IMR-90 (cell line): Measurements from ENCODE around the gene PRKAR1A. TPM values are rescaled to one million over a fixed set of nuclear protein-coding genes. Genes with fewer than 3 reads are reported as not detected.

Experiments used
- ATAC-seq: fragments of 200-7000 bp; cut with Tn5 transposase; 2 replicates; pipeline ENCODE4 v1.9.1; 2020; ENCODE audit warnings: low read depth, mild to moderate bottlenecking, moderate library complexity
- BruUV-seq: library from RNA; stranded (reverse); fragments of 400-500 nt; replicated peaks from 2 replicates; lab custom pipeline; 2021; lab: Mats Ljungman, UMichigan
- CTCF ChIA-PET: fragments of 300-600 bp; formaldehyde crosslinking; extraction: SDS; loops from one replicate; lab custom pipeline; 2021; ENCODE audit warnings: antibody characterized with exemption; lab: Yijun Ruan, JAX
- POLR2A ChIA-PET: fragments of 300-600 bp; sonication (Branson Sonifier 250); formaldehyde crosslinking; loops from one replicate; lab custom pipeline; 2022; ENCODE audit warnings: antibody characterized with exemption; ENCODE audit not compliant: unreplicated experiment; lab: Charles Lee
- DNase-seq: peaks from one replicate; pipeline ENCODE4 v3.0.0; 2013
- H2AFZ ChIP-seq: replicated peaks from 2 replicates; pipeline ENCODE3; 2013; ENCODE audit warnings: low read length, mild to moderate bottlenecking; ENCODE audit not compliant: poor library complexity
- H2AK5ac ChIP-seq: 2 replicates; pipeline ENCODE4 v1.6.1; 2013; ENCODE audit warnings: low read depth, low read length, inconsistent platforms
- H2AK9ac ChIP-seq: replicated peaks from 2 replicates; pipeline ENCODE3; 2013; ENCODE audit warnings: mild to moderate bottlenecking, low read depth, low read length, moderate library complexity; ENCODE audit not compliant: poor library complexity
- H2BK120ac ChIP-seq: 2 replicates; pipeline ENCODE4 v1.6.1; 2013; ENCODE audit warnings: low read depth, low read length, inconsistent platforms
- H2BK15ac ChIP-seq: 3 replicates; pipeline ENCODE4 v1.6.1; 2013; ENCODE audit warnings: low read depth, low read length, inconsistent platforms
- H2BK20ac ChIP-seq: 2 replicates; pipeline ENCODE4 v1.6.1; 2013; ENCODE audit warnings: low read depth, mild to moderate bottlenecking, inconsistent platforms, low read length, moderate library complexity
- H2BK5ac ChIP-seq: 2 replicates; pipeline ENCODE4 v1.6.1; 2013; ENCODE audit warnings: mild to moderate bottlenecking, low read depth, low read length, inconsistent platforms; ENCODE audit not compliant: poor library complexity, severe bottlenecking
- H3K14ac ChIP-seq: replicated peaks from 2 replicates; pipeline ENCODE4 v1.6.1; 2013; ENCODE audit warnings: low read depth, low read length, inconsistent platforms
- H3K18ac ChIP-seq: 2 replicates; pipeline ENCODE4 v1.6.1; 2013; ENCODE audit warnings: low read depth, low read length, control low read depth
- H3K23ac ChIP-seq: 2 replicates; pipeline ENCODE4 v1.6.1; 2013; ENCODE audit warnings: low read depth, low read length, inconsistent platforms
- H3K27ac ChIP-seq: 2 replicates; pipeline ENCODE4 v1.5.1; 2013; ENCODE audit warnings: mild to moderate bottlenecking, control low read depth, low read length; ENCODE audit not compliant: insufficient read depth
- H3K27me3 ChIP-seq: 2 replicates; pipeline ENCODE4 v1.6.1; 2013; ENCODE audit warnings: low read length; ENCODE audit not compliant: control insufficient read depth, insufficient read depth
- H3K36me3 ChIP-seq: 2 replicates; pipeline ENCODE4 v1.6.1; 2013; ENCODE audit warnings: low read length, mixed read lengths; ENCODE audit not compliant: control insufficient read depth, insufficient read depth
- H3K4ac ChIP-seq: 2 replicates; pipeline ENCODE4 v1.6.1; 2013; ENCODE audit warnings: low read depth, low read length, inconsistent platforms
- H3K4me1 ChIP-seq: 2 replicates; pipeline ENCODE4 v1.6.1; 2013; ENCODE audit warnings: low read length, mixed read lengths; ENCODE audit not compliant: control insufficient read depth, insufficient read depth
- H3K4me2 ChIP-seq: 2 replicates; pipeline ENCODE4 v1.6.1; 2013; ENCODE audit warnings: low read depth, mild to moderate bottlenecking, control low read depth, low read length, moderate library complexity
- H3K4me3 ChIP-seq: 2 replicates; pipeline ENCODE4 v1.5.1; 2013; ENCODE audit warnings: low read depth, mild to moderate bottlenecking, control low read depth, low read length, moderate library complexity; ENCODE audit not compliant: insufficient read depth
- H3K56ac ChIP-seq: 2 replicates; pipeline ENCODE4 v1.6.1; 2013; ENCODE audit warnings: low read length, inconsistent platforms; ENCODE audit not compliant: insufficient read depth; ENCODE audit errors: extremely low read depth
- H3K79me1 ChIP-seq, 2 experiments: 2 replicates each; pipeline ENCODE4 v1.6.1; 2013; ENCODE audit warnings: low read length in 2 of 2, inconsistent platforms in 1 of 2, low read depth in 1 of 2
- H3K9ac ChIP-seq: 2 replicates; pipeline ENCODE4 v1.6.1; 2013; ENCODE audit warnings: low read depth, low read length, control low read depth
- H3K9me1 ChIP-seq: 2 replicates; pipeline ENCODE4 v1.6.1; 2013; ENCODE audit warnings: low read length, inconsistent platforms; ENCODE audit not compliant: insufficient read depth
- H3K9me3 ChIP-seq: 2 replicates; pipeline ENCODE4 v1.6.1; 2013; ENCODE audit warnings: low read length; ENCODE audit not compliant: control insufficient read depth, insufficient read depth
- H4K20me1 ChIP-seq: 2 replicates; pipeline ENCODE4 v1.6.1; 2013; ENCODE audit warnings: low read length, inconsistent platforms; ENCODE audit not compliant: insufficient read depth
- H4K5ac ChIP-seq: 2 replicates; pipeline ENCODE4 v1.6.1; 2013; ENCODE audit warnings: mild to moderate bottlenecking, low read depth, low read length, control low read depth
- H4K8ac ChIP-seq, 2 experiments: 2 replicates each; pipeline ENCODE4 v1.6.1; 2013; ENCODE audit warnings: low read depth in 2 of 2, low read length in 2 of 2, control low read depth in 1 of 2, inconsistent platforms in 1 of 2
- H4K91ac ChIP-seq: 2 replicates; pipeline ENCODE4 v1.6.1; 2013; ENCODE audit warnings: low read depth, low read length, inconsistent platforms; ENCODE audit not compliant: insufficient read depth
- BHLHE40 ChIP-seq: fragments of 150-350 bp; IDR thresholded peaks from 2 replicates; pipeline ENCODE4 v1.6.1; 2016; ENCODE audit warnings: mild to moderate bottlenecking, low read depth, low read length
- CEBPB ChIP-seq: IDR thresholded peaks from 2 replicates; pipeline ENCODE4 v1.6.1; 2012; ENCODE audit warnings: low read depth, low read length, improper control_type of control experiment
- CHD1 ChIP-seq: IDR thresholded peaks from 2 replicates; pipeline ENCODE4 v1.6.1; 2012; ENCODE audit warnings: low read depth, low read length, improper control_type of control experiment
- FOS ChIP-seq: fragments of 150-350 bp; IDR thresholded peaks from 2 replicates; pipeline ENCODE4 v1.6.1; 2016; ENCODE audit warnings: low read depth, low read length
- MAFK ChIP-seq: IDR thresholded peaks from 2 replicates; pipeline ENCODE4 v1.6.1; 2012; ENCODE audit warnings: low read depth, low read length, improper control_type of control experiment
- MAZ ChIP-seq: IDR thresholded peaks from 2 replicates; pipeline ENCODE4 v1.6.1; 2012; ENCODE audit warnings: low read depth, mild to moderate bottlenecking, low read length, improper control_type of control experiment, moderate library complexity, borderline replicate concordance
- MXI1 ChIP-seq: IDR thresholded peaks from 2 replicates; pipeline ENCODE4 v1.6.1; 2012; ENCODE audit warnings: low read depth, mild to moderate bottlenecking, low read length, moderate library complexity, borderline replicate concordance
- NFE2L2 ChIP-seq: fragments of 150-350 bp; IDR thresholded peaks from 2 replicates; pipeline ENCODE4 v1.6.1; 2016; ENCODE audit warnings: low read depth, mild to moderate bottlenecking, low read length
- POLR2A ChIP-seq: IDR thresholded peaks from 2 replicates; pipeline ENCODE4 v1.6.1; 2012; ENCODE audit warnings: mild to moderate bottlenecking, low read depth, low read length
- RAD21 ChIP-seq: IDR thresholded peaks from 2 replicates; pipeline ENCODE4 v1.6.1; 2012; ENCODE audit warnings: low read length, improper control_type of control experiment
- RCOR1 ChIP-seq: IDR thresholded peaks from 2 replicates; pipeline ENCODE4 v1.6.1; 2012; ENCODE audit warnings: mild to moderate bottlenecking, low read length, improper control_type of control experiment; ENCODE audit not compliant: insufficient replicate concordance
- RFX5 ChIP-seq: IDR thresholded peaks from 2 replicates; pipeline ENCODE4 v1.8.0; 2012; ENCODE audit warnings: low read depth, mild to moderate bottlenecking, low read length, moderate library complexity
- SMC3 ChIP-seq: fragments of 150-350 bp; IDR thresholded peaks from 2 replicates; pipeline ENCODE4 v1.6.1; 2016; ENCODE audit warnings: low read depth, mild to moderate bottlenecking, antibody characterized with exemption, low read length, moderate library complexity
- WGBS, 2 experiments: methylation state at CpG; one replicate each; pipeline versions ENCODE4 v1.1.5 to v1.1.7; 2013; ENCODE audit warnings: missing lambda C conversion rate in 2 of 2; ENCODE audit not compliant: insufficient read length in 1 of 2; ENCODE audit errors: extremely low coverage in 2 of 2; 5-methylcytosine and 5-hydroxymethylcytosine counted together
- dilution Hi-C: fragments of 300-500 bp; cut with HindIII; formaldehyde crosslinking; loops from one replicate; pipeline ENCODE4 v1.14.3; 2018; ENCODE audit warnings: low sequenced_read_pairs; ENCODE audit not compliant: unreplicated experiment
- in situ Hi-C: fragments of 300-500 bp; cut with MboI; formaldehyde crosslinking; loops from 3 replicates; pipeline ENCODE4 v1.14.3; 2019; ENCODE audit warnings: low sequenced_read_pairs, inconsistent platforms, mixed read lengths
- intact Hi-C: fragments of 100-400 bp; cut with micrococcal nuclease; formaldehyde crosslinking; loops from 2 replicates; pipeline ENCODE4 v1.10.0; 2022
- polyA plus RNA-seq, 3 experiments: library from polyadenylated mRNA; depleted of rRNA; stranded (reverse); fragments of >200 nt; gene quantifications; 2 replicates each; pipeline ENCODE4 v1.2.3, GENCODE V29; 2012; ENCODE audit warnings: low replicate concordance in 1 of 3
- total RNA-seq: library from RNA; depleted of rRNA; stranded (reverse); fragments of >200 nt; gene quantifications from 2 replicates; pipeline ENCODE4 v1.2.3, GENCODE V29; 2012
- TF ChIP-seq, protein P1 (sequence below): fragments of 150-350 bp; IDR thresholded peaks from 2 replicates; pipeline ENCODE4 v1.6.1; 2016; ENCODE audit warnings: low read depth, mild to moderate bottlenecking, low read length, moderate library complexity, borderline replicate concordance
- TF ChIP-seq, protein P2 (sequence below): conservative IDR thresholded peaks from 2 replicates; pipeline ENCODE4 v1.5.1; 2012; ENCODE audit warnings: mild to moderate bottlenecking, low read depth, low read length, improper control_type of control experiment

Gene PRKAR1A
- total and polyA plus RNA-seq, 2 of the 4 experiments (the other 2 are of a cell fraction), result 145 to 256 TPM

DNA sequence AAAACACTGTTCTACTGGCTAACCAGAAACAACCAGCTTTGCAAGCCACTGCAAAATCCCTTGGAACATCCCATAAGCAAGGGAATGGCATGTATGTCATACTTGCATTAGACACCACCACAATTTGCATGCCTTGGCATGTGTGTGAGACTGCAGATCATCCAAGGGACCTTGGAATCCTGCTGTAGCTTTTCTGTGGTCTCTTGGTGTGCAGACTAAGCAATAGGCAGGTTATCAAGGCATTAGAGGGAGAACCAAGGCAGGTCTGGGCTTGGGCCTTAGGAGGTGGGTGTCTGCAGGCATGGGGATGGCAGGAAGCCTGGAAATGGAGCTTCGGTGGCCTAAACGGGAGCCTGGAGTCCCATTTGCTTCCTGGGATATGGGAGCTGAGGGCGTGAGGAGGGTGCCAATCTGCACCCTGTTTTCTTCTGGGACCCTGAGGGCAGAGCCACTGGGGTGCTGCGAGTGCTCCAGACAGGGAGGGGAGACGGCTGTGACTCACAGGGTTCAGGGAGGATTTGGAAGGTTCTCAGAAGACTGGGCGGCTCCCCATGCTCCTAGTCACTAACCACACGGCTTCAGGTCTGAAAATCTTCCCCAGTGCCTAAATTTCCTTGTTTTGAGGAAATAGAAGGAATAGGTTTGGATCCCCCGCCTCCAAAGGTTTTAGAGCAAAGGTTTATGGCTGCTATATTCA is 52.3 kb downstream of the PRKAR1A start:
- POLR2A ChIA-PET, result no interaction called here
- no peak overlapping the region for H2AFZ ChIP-seq
- no peak overlapping the region for H3K4me2 ChIP-seq
- CTCF ChIA-PET, result no interaction called here
- H3K4ac ChIP-seq, result no peak overlapping the region
- DNase-seq (no peak), ATAC-seq (no peak)
- no peak overlapping the region for H3K23ac ChIP-seq
- H2AK9ac ChIP-seq, result no peak overlapping the region
- no peak overlapping the region for H3K56ac ChIP-seq
- H3K9ac ChIP-seq, result no peak overlapping the region
- TF ChIP-seq MXI1 (no peak), POLR2A (no peak), FOS (no peak), NFE2L2 (no peak), RAD21 (no peak), RFX5 (no peak), RCOR1 (no peak), MAZ (no peak), BHLHE40 (no peak), CHD1 (no peak), CEBPB (no peak), MAFK (no peak), SMC3 (no peak)
- TF ChIP-seq, protein P1, sequence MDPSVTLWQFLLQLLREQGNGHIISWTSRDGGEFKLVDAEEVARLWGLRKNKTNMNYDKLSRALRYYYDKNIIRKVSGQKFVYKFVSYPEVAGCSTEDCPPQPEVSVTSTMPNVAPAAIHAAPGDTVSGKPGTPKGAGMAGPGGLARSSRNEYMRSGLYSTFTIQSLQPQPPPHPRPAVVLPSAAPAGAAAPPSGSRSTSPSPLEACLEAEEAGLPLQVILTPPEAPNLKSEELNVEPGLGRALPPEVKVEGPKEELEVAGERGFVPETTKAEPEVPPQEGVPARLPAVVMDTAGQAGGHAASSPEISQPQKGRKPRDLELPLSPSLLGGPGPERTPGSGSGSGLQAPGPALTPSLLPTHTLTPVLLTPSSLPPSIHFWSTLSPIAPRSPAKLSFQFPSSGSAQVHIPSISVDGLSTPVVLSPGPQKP, result no peak
- TF ChIP-seq, protein P2, sequence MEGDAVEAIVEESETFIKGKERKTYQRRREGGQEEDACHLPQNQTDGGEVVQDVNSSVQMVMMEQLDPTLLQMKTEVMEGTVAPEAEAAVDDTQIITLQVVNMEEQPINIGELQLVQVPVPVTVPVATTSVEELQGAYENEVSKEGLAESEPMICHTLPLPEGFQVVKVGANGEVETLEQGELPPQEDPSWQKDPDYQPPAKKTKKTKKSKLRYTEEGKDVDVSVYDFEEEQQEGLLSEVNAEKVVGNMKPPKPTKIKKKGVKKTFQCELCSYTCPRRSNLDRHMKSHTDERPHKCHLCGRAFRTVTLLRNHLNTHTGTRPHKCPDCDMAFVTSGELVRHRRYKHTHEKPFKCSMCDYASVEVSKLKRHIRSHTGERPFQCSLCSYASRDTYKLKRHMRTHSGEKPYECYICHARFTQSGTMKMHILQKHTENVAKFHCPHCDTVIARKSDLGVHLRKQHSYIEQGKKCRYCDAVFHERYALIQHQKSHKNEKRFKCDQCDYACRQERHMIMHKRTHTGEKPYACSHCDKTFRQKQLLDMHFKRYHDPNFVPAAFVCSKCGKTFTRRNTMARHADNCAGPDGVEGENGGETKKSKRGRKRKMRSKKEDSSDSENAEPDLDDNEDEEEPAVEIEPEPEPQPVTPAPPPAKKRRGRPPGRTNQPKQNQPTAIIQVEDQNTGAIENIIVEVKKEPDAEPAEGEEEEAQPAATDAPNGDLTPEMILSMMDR, result no peak
- in situ Hi-C loops (no loop called here), intact Hi-C loops (no loop called here), dilution Hi-C loops (no loop called here)
- no peaks in the 10 kb centered on the region for H3K4me1 ChIP-seq
- no peaks in the 10 kb centered on the region for H3K79me1 ChIP-seq
- H4K91ac ChIP-seq, result no peak overlapping the region
- H2BK15ac ChIP-seq, result no peak overlapping the region
- no peaks in the 10 kb centered on the region for H3K36me3 ChIP-seq
- no peak overlapping the region for H3K18ac ChIP-seq
- WGBS, 2 experiments, result no CpG with 5 or more reads among the region's 8 CpGs
- no peak overlapping the region for H2BK120ac ChIP-seq
- no peaks in the 10 kb centered on the region for H4K20me1 ChIP-seq
- BruUV-seq, result no TSS peak
- no peak overlapping the region for H2BK20ac ChIP-seq
- H4K5ac ChIP-seq, result no peak overlapping the region
- no peaks in the 10 kb centered on the region for H3K9me3 ChIP-seq
- no peaks in the 10 kb centered on the region for H3K9me1 ChIP-seq
- no peak overlapping the region for H3K4me3 ChIP-seq
- H3K14ac ChIP-seq, result no peak overlapping the region
- H4K8ac ChIP-seq, result no peak overlapping the region
- H3K27ac ChIP-seq, result no peak overlapping the region
- H2BK5ac ChIP-seq, result no peak overlapping the region
- peaks cover 6% of the 10 kb centered on the region for H3K27me3 ChIP-seq
- no peak overlapping the region for H2AK5ac ChIP-seq
